GM19467 (cell line): Measurements from ENCODE around the gene GBP1.
"Not testable (repeated sequence)": the region's sequence is repeated elsewhere in the genome, so short reads cannot be mapped to it uniquely, and the experiment has no call there.

Experiments
- ATAC-seq: cut with Tn5 transposase; IDR thresholded peaks from one replicate; pipeline ENCODE4 v1.9.1; 2021; ENCODE audit warnings: mild to moderate bottlenecking, moderate library complexity; ENCODE audit not compliant: unreplicated experiment

Gene GBP1

DNA sequence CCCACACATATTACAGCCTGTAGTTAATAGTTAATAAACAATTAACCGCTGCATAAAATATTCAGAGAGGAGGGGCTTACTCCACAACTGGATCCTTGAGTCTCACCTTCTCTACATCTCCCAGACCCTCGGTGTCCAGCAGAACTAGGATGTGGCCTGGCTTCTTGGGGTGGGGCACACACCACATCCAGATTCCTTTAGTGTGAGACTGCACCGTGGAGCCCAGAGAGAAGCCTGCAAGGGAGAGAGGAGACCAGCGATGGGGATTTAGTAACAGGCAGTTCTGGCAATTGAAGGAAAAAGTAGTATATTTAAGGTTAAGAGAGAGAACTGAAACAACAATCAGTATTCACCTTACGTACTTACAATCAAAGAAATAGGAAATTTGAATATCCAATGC is 4.9 kb downstream of the GBP1 start:
- ATAC-seq = no peak

DNA sequence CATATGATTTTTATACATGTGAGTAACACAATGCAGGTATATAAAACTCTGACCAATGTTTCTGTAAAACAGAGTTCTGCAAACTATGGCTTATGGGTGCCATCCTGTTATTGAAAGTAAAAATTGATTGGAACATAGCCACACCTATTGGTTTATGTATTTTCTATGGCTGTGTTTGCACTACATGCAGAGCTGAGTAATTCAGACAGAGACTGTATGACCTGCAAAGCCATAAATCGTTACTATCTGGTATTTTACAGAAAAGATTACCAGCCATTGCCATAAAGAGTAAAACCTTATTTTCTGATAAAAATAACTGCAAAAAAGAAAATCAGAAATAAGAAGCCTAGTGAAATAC is 13.1 kb downstream of the GBP1 start:
- no peak for ATAC-seq

DNA sequence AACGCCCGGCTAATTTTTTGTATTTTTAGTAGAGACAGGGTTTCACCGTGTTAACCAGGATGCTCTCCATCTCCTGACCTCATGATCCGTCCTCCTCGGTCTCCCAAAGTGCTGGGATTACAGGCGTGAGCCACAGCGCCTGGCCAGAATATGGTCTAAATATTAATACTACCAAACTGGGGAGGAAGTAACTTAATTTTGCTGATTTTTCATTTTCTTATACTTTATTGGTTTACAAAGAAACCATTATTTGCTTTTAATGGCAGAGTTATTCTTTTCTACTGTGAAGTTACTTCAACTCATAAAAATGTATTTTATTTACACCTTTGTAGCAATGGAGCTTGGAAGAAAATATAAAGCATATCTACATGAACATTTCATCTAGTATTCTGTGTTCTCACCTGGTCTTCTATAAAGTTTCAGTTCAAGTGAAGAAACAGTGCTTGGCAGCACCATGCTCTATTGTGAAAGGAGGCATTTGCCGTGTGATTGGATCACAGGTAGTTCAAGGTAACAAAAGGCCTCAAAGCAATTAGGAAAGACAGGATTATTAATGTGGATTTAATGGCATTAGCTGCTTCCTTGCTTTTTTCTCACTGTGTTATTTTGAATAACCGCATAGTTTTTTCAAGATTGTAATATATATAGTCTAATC is 13.6 kb downstream of the GBP1 start:
- no peak for ATAC-seq

DNA sequence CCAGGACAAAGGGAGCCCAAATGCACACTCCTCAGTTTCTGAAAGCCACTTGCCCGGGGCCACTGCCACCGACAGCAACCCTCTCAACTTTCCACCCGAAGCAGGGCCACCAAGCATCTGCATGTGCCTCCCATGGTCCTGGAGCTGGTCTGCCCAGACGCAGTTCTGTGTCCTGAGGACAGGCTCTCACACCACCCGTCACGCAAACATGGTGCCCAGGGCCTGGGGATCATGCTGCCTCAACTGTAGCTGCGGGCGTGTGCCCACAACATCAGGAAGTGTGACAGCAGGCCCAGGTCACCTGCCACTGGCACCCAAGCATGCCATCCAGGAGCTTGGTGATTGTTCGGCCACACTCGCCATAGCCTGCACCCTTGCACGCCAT is 14.4 kb downstream of the GBP1 start:
- ATAC-seq = no peak

DNA sequence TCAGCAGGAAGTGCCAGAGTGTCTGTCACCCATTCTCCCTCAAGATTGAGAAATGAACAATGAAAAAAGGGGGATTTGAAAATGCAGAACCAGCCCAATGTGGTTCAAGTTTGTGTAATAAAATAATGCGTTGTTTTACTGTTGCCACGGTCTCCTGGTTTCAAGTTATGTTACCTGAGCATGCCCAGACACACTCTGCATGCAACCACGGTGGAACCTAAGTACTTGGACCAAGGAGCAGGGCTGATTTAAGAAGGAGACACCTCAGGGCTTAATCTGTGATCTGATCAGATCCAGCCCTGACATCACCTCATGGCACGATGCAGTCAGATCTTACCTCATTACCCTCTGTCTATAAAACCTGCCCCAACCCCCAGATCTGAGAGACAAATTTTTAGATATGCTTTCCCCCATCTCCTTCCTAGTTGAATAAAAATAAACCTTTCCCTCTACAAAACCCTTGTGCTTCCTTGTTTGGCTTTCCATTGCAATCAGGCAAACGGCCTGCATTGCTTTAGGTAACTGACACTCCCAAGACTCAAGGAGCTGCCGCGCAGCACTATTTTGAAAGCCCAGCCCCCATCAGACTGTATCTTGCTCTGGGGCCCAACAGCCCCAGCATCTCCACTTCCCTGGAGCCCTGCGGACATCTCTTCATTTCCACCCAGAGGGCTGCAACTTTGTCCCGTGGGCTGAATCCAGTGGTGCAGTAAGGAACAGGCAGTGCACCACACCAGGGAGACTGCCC is 14.9 kb downstream of the GBP1 start:
- ATAC-seq = not testable (repeated sequence)

DNA sequence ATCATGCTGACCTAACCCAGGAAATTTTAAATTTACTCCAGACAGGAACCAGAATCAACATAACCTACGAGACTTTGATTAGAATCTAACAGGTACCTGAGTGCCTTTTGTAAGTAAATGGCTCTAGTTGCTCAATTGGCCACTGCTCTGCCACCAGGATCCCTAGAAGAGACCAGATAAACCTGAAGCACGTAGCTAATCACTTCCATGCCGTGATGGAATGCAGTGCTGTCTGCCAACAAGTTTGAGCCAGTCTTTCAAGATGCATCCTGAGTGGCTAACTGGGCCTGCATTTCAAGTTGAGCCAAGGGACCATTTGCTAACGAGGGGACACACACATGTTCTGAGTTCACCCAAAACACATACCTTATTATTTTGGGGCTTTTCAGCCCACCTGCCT is 15.8 kb downstream of the GBP1 start:
- ATAC-seq = not testable (repeated sequence)

DNA sequence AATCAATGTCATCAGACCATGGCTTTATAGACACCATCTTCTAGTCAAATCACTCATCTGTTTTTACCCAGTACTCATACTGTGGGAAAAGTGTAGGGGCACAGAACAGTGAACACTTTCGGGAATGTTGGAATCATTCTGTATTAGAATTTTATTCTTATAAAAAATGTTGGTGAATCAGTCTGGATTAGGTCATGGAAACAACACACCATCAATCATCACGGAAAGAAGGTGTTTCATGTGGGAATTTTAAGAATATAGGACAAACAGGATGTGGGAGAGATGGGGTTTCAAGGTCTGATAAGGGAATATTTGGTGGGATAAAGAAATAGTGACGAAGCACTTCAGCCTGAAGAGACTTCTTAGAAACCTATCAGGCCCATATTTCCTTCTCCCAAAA is 17.3 kb downstream of the GBP1 start:
- no peak for ATAC-seq

DNA sequence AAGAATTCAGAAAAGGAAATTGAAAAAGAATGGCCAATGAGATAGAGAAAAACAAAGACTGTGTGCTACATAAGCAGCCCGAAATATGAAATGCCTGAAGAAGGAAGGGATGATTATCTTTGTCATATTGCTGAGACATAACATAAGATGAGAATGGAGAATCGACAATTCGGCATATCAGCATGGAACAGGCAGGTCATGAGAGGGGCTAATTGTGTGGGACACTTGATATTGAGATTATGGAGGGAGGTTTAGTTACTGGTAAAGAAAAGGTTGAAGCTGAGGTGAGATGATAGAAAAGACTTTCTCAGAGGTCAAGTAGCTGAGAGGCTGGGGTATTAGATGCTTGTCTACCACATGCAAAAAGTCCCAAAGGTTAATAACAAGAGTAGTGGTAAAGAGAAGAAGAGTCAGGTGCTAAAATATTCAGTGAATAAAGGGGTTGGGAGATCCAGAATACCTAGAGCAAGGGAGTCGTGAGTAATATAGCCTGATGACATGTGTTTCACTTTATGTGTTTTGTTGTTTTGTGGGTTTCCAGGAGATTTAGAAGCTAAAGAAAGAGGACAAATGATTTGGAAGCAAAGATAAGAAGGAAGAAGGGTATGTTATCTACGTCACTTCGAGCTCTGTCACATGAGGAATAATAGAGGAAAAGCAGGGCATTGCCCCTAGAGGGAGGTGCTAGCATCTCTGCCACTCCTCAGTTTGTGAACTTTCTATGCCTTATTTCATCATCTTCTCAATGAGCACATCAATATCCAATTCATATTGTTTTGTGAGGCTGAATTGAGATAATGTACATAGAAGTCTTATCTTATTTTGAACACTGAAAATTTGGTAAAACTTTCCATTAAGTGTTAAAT is 18.5 kb downstream of the GBP1 start:
- not testable (repeated sequence) for ATAC-seq

DNA sequence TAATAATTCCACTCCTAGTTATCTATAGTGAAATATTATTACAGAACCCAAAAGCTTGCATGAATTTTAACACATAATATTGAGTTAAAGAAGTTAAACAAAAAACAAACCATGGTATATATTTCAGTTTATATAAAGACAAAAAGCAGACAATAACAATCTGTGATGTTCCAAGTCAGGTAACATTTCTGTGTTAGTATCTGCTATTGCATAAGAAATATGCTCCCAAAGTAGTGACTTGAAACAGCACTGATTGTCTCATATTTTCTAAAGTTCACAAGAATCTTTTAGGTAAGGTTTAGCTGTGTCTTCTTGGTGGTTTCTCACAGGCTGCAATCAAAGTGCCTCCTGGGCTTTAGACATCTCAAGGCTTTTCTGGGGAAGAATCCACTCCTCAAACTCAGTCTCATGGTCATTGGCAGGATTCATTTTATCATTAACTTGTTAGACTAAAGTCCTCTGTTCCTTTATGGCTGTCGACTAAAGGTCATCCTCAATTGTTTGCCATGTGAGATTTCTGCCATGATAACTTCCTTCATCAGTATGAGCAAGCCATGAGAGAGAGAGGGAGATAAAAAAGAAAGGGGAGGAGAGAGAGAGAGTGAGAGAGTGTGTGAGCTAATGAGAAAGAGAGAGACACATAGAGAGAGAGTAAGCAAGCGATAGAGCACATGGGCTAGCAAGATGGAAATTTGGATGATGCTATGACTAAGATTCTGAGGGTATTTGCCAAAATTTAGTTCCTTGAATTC is 19.9 kb downstream of the GBP1 start:
- ATAC-seq = no peak

DNA sequence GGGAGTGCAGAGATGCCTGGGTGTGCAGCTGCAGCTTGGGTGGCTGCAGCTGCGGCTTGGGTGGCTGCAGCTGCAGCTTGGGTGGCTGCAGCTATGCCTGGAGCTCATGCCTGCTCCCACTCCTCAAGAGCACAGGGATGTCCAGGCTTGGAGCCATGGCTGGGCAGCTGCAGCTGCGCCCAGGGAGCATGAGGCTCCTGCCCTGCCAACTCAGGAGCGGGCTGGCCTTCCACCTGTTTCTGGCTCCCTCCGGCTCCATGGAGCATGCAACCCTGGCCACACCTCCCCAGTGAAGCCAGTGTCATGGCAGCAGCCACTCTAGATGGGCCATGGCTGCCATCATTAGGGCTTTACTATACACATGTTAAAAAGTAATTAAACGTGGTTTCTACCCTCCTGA is 21.1 kb downstream of the GBP1 start:
- no peak for ATAC-seq

DNA sequence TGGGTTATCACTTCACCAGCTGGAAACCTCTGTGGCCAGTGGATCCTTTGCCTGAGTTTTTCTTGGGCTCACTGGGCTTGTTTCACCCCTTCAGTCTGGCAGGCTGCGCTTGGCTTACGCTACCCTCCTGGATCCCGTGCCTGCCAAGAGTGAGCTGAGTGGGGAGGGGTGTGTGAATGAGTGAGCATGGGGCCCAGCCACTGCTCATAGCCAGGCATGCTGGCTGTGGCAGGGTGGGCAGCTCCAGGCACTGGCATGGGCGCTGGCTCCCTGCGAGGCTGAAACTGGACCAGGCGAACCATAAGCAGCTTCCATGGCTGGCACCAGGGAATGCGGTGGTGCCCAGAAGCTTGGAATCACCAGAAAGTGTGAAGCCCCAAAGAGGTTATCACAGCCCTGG is 22.5 kb downstream of the GBP1 start:
- ATAC-seq = no peak

DNA sequence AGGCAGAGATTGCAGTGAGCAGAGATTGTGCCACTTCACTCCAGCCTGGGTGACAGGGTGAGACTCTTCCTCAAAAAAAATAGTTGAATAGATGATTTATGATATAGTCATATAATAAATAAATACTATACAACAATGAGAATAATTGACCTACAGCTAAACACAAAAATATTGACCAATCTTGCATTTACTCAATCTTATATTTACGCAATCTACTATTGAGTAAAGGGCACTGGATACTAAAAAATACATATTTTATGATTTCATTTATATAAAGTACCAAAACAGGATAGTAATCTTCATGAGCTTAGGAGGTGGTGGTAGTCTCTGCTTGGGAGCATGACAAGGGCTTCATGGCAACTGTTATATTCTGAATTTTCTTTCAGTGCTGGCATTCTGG is 23.3 kb downstream of the GBP1 start:
- ATAC-seq = no peak

DNA sequence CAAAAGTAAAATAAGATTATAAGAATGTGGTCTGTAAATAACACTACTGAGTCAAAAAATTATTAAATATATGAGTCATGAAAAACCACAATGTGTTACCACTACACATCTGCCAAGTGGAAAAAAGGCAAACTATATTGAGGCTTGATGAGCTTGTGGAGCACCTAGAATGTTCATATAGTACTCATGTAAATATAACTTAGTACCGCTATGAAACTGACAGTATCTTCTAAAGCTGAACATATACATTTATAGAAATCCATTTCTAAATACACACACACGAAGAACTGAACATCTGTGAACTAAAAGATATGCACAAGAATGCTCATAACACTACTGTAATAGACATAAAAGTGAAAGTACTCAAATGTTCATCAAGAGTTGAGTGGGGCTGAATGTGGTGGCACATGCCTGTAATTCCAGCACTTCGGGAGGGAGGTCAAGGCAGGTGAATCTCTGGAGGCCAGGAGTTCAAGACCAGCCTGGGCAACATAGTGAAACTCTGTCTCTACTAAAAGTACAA is 23.8 kb downstream of the GBP1 start:
- peak; percentile 91 for ATAC-seq

DNA sequence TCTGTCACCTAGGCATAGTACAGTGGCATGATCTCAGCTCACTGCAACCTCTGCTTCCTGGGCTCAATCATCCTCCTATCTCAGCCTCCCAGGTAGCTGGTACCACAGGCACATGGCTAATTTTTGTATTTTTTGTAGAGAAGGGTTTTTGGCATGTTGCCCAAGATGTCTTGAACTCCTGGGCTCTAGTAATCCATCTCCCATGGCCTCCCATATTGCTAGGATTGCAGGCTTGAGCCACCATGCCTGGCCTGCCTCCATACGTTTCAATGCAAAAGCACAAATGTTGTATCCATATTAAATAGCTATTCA is 24.7 kb downstream of the GBP1 start:
- ATAC-seq = no peak

DNA sequence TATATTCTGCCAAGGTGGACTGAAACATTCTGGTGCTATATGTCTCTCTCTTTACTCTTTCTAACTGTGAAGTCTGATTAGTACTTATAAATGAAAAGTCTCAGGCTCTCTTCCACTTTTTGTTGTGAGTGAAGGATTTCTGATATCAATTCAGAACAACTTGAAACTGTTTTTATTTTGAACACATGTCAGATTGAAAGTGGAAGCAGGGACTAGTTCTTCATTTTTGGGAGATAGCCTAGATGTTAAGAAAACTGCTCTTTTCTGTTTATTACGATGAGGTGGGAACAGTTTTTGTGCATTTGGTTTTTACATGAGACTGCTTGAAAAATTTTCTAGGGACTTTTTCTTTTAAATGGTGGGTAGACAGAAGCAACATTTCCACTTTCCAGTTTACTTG is 27.8 kb downstream of the GBP1 start:
- ATAC-seq = no peak

DNA sequence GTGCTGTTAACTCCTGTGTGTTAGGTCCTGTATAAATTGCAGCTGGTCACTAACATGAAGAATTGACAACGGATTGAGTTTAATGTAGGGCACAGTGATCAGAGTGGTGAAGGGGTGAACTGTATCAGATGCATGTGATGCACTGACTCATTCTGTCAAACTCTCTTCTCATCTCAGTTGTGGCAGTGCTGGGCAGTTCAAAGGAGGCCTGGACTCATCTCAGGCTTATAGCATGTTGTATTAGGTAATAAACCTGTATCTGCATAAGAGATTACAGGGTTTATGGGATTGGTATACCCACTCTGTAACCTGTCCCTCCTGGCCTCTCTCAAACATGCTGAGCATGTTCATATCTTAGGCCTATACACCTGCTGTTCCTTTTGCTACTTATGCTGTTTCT is 29.9 kb downstream of the GBP1 start:
- ATAC-seq = no peak

DNA sequence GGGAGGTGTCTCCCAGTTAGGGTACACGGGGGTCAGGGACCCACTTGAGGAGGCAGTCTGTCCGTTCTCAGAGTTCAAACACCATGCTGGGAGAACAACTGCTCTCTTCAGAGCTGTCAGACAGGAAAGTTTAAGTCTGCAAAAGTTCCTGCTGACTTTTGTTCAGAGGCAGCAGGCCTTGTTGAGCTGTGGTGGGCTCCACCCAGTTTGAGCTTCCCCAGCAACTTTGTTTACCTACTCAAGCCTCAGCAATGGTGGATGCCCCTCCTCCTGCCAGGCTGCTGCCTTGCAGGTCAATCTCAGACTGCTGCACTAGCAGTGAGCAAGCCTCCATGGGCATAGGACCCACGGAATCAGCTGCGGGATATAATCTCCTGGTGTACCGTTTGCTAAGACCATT is 31.0 kb downstream of the GBP1 start:
- ATAC-seq = not testable (repeated sequence)

DNA sequence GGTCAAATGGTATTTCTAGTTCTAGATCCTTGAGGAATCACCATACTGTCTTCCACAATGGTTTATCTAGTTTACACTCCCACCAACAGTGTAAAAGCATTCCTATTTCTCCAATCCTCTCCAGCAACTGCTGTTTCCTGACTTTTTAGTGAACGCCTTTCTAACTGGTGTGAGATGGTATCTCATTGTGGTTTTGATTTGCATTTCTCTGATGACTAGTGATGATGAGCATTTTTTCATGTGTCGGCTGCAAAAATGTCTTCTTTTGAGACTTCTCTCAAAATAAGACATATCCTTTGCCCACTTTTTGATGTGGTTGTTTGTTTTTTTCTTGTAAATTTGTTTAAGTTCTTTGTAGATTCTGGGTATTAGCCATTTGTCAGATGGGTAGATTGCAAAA is 36.0 kb downstream of the GBP1 start:
- ATAC-seq = not testable (repeated sequence)

DNA sequence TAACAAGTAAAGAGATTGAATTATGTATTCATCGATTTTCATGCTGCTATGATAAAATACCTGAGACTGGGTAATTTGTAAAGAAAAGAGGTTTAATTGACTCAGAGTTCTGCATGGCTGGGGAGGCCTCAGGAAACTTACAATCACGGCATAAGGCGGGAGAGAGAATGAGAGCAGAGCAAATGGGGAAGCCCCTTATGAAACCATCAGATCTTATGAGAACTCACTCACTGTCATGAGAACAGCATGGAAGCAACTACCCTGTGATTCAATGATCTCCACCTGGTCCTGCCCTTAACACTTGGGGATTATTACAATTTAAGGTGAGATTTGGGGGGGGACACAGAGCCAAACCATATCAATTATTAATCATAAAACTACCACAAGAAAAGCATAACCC is 39.1 kb downstream of the GBP1 start:
- ATAC-seq = no peak

DNA sequence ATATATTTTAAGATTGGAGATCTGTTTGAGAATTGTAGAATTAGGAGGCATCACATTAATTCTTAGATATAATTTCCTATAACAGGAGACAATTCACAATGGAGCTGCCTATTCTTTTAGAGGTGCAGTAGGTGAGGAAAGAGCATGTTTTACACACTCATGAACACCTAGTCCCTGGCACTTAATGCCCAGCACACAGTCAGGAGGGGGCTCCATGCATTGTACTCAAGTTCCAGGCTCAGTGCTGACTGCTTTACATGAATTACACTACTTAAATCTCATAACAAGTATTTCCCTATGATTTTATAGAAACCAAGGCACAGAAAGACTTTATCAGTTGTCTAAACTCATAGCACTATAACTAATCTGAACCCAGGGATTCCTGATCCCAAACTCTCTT is 42.0 kb downstream of the GBP1 start:
- ATAC-seq = no peak
